Measurements from ENCODE around the gene PFKP. TPM values are rescaled to one million over a fixed set of nuclear protein-coding genes. Genes with fewer than 3 reads are reported as not detected.

The PFKP gene
- total RNA-seq (ENCODE audit: low replicate concordance), result 39.1 and 111 TPM in 2 replicates

DNA sequence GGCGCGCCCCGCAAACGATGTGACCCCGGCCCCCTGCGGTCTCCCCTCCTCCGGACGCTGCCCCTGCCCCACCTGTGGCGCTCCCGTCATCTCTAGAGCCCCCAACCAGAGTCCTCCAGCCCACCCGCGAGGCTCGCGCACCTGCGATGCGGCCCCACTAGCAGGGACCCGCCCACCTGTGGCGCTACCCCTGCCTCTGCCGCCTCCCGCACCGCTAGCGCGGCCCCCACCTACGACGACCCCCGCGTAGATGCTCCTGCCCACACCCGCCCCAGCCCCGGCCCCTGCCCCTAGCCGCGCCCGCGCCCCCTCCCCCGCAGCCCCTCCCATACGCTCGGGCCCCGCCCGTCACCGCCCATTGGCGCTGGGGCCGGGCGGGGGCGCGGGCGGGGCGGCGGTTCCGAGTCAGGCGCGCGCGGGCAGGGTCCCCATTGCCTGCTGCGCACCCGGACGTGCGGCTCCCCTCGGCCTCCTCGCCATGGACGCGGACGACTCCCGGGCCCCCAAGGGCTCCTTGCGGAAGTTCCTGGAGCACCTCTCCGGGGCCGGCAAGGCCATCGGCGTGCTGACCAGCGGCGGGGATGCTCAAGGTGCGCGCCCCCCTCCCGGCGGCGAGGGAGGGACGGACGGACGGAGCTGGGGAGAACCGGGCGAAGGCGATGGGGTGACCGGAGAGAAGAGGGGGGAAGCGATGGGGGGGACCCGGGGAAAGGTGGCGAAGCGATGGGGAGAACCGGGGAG is at the start of gene PFKP:
Gene PFKP, plus strand, starts transcription at position 431 of the 741 bp plus-strand sequence. Its CDS starts 48 bp downstream, at position 479.
- DNase-seq (ENCODE audit: low read depth), result no peak
- H3K4me3 ChIP-seq (ENCODE audit: low read depth, low read length), result peak within 1 kb of the TSS; percentile 84
- TF ChIP-seq, protein P1, sequence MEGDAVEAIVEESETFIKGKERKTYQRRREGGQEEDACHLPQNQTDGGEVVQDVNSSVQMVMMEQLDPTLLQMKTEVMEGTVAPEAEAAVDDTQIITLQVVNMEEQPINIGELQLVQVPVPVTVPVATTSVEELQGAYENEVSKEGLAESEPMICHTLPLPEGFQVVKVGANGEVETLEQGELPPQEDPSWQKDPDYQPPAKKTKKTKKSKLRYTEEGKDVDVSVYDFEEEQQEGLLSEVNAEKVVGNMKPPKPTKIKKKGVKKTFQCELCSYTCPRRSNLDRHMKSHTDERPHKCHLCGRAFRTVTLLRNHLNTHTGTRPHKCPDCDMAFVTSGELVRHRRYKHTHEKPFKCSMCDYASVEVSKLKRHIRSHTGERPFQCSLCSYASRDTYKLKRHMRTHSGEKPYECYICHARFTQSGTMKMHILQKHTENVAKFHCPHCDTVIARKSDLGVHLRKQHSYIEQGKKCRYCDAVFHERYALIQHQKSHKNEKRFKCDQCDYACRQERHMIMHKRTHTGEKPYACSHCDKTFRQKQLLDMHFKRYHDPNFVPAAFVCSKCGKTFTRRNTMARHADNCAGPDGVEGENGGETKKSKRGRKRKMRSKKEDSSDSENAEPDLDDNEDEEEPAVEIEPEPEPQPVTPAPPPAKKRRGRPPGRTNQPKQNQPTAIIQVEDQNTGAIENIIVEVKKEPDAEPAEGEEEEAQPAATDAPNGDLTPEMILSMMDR (IDR thresholded peaks at IDR 0.05; ENCODE audit: insufficient read depth, low read length), result no peak

- TF ChIP-seq, protein P1 (IDR thresholded peaks at IDR 0.05; ENCODE audit: insufficient read depth, low read length), result no peak
- DNase-seq (ENCODE audit: low read depth), result no peak
- no peak overlapping the region for H3K4me3 ChIP-seq (ENCODE audit: low read depth, low read length)
Observed at GRCh38 chr10:3018247-3018646, 49.1 kb upstream of the PFKP start.

GRCh38 chr10:3020311-3020710 is 47.0 kb upstream of the PFKP start:
- TF ChIP-seq, protein P1 (IDR thresholded peaks at IDR 0.05; ENCODE audit: insufficient read depth, low read length), result no peak
- no peak for DNase-seq (ENCODE audit: low read depth)
- H3K4me3 ChIP-seq (ENCODE audit: low read depth, low read length), result no peak overlapping the region

GRCh38 chr10:3020881-3021280 is 46.5 kb upstream of the PFKP start:
- no peak for DNase-seq (ENCODE audit: low read depth)
- TF ChIP-seq, protein P1 (IDR thresholded peaks at IDR 0.05; ENCODE audit: insufficient read depth, low read length), result no peak
- H3K4me3 ChIP-seq (ENCODE audit: low read depth, low read length), result no peak overlapping the region

DNA sequence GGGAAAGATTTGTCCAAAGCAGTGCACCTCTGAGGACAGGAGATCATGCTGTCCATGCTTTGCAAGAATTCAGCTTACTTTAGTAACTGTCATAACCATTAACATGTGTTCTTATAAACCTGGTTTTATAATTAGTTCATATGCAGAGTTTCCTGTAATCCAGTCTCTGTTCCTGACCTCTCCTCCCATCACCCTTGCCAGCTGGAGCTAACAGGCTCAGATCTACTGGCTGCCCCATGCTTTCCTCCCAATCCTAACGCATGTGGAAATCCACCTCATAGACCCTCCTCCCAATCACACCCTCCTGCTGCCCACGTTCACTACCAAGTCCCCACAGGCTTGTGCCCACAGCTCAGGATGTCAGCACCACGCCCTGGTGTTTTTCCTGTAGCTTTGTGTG is 45.3 kb upstream of the PFKP start:
- DNase-seq (ENCODE audit: low read depth), result no peak
- no peak overlapping the region for H3K4me3 ChIP-seq (ENCODE audit: low read depth, low read length)

DNA sequence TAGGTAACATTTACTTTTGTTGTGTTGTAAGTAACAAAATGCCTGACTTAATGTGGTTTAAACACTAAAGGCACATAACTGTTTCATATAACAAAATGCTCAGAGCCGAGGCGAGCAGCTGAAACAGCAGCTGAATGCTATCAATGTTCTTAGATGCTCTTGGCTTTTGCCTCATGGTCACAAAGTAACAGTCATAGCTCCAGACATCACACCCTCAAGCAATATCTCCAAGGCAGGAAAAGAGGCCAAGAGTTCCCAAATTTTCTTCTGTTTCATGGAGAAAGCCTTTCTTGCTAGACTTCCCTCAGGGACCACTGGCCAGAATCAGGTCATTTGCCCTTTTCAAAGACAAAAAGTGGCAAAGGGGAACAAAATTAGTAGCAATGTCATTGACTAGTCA is 43.5 kb upstream of the PFKP start:
- TF ChIP-seq, protein P1 (IDR thresholded peaks at IDR 0.05; ENCODE audit: insufficient read depth, low read length), result no peak
- H3K4me3 ChIP-seq (ENCODE audit: low read depth, low read length), result no peak overlapping the region
- DNase-seq (ENCODE audit: low read depth), result no peak

More for the DNA sequence above, 45.3 kb upstream of the PFKP start:
- TF ChIP-seq, protein P1 (IDR thresholded peaks at IDR 0.05; ENCODE audit: insufficient read depth, low read length), result no peak

Data from fibroblast of the aortic adventitia (primary cell).